Choroid plexus epithelial cell (primary cell): ENCODE results near the gene SPATA22.
"Not testable (repeated sequence)": the region's sequence is repeated elsewhere in the genome, so short reads cannot be mapped to it uniquely, and the experiment has no call there.

Experiments used
- DNase-seq: peaks from one replicate; pipeline ENCODE4 v3.0.0-alpha.2; 2010; ENCODE audit warnings: low read depth
- H3K4me3 ChIP-seq: 2 replicates; pipeline ENCODE4 v1.5.1; 2011; ENCODE audit warnings: low read depth, mild to moderate bottlenecking, control low read depth, low read length, moderate library complexity
- TF ChIP-seq, protein P1 (sequence below): conservative IDR thresholded peaks from 2 replicates; pipeline ENCODE4 v1.5.1; 2011; ENCODE audit warnings: low read depth, mild to moderate bottlenecking, control low read depth, inconsistent platforms, low read length, moderate library complexity

The SPATA22 gene

DNA sequence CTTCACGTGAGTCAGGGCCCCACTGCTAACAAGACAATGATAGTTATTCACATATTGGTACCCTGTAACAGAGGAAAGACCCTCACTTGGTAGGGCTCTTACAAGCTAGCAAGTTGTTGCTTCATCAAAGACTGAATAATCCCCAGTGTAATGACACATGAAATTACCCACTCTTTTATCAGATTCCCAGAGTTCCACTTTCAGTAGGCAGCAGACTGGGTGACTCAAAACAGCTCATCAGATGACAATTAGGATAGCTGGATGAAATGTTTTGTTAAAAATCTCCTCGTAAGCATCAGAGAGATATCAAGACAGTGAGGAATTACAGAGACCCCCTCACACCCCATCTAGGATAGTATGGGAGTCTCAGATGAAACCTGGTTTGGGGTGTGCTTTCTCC is 31.2 kb downstream of the SPATA22 start:
- TF ChIP-seq, protein P1, sequence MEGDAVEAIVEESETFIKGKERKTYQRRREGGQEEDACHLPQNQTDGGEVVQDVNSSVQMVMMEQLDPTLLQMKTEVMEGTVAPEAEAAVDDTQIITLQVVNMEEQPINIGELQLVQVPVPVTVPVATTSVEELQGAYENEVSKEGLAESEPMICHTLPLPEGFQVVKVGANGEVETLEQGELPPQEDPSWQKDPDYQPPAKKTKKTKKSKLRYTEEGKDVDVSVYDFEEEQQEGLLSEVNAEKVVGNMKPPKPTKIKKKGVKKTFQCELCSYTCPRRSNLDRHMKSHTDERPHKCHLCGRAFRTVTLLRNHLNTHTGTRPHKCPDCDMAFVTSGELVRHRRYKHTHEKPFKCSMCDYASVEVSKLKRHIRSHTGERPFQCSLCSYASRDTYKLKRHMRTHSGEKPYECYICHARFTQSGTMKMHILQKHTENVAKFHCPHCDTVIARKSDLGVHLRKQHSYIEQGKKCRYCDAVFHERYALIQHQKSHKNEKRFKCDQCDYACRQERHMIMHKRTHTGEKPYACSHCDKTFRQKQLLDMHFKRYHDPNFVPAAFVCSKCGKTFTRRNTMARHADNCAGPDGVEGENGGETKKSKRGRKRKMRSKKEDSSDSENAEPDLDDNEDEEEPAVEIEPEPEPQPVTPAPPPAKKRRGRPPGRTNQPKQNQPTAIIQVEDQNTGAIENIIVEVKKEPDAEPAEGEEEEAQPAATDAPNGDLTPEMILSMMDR, result no peak
- H3K4me3 ChIP-seq, result no peak overlapping the region
- DNase-seq, result no peak

DNA sequence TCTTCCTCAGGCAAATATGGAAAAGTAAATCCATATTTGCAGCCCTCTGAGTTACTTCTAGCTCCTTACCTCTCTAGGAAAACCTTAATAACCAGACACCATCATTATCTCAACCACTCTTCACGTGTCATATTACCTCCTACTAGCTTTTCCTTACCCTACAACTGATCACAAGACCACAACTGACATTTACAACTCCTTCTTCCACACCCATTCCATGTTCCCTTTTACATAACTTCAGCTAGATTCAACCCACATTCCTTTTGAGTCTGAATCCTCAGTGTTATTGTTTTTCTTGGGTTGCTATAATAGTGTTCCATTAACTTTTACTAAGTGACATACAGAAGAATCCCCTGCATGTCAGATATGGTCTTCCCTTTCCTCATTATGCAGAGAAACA is 33.3 kb downstream of the SPATA22 start:
- TF ChIP-seq, protein P1, result no peak
- DNase-seq, result no peak
- no peak overlapping the region for H3K4me3 ChIP-seq

DNA sequence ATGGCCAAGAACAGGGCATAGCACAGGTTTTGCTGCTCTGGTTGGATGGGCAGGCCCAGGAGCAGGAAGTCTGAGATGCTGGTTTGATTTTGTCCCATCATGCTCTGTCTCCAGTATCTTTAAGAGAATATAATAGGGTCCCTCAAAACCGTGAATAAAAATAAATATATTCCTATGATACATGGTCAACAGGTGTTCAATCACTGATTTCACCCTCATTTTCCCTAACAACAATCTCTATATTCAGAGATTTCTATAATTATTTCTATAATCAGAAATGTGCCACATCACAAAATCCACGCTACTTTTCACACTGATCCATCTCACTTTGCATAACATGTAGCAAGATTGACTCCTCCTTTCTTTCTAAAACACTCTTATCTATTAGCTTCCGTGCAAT is 37.9 kb downstream of the SPATA22 start, which contains the start of gene OR1E2:
TSS of gene OR1E2 (minus strand) at position 101 of the 400 bp plus-strand sequence. CDS start at position 101, 0 bp downstream.
- H3K4me3 ChIP-seq, result no peak within 1 kb of the TSS
- TF ChIP-seq, protein P1, result no peak
- no peak for DNase-seq

DNA sequence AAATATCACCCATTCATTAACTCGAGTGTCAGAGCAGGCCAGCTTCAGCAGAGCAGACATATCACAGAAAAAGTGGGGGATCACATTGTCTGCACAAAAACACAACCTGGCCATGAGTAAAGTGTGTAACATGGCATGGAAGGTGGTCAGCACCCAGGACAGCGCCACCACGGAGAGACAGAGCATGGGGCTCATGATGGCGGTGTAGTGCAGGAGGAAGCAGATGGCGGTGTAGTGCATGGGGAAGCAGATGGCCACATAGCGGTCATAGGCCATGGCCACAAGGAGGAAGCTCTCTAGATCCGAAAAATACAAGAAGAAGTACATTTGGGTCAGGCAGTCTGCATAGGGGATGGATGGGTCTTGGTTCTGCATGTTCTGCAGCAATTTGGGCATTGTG is 38.4 kb downstream of the SPATA22 start:
- not testable (repeated sequence) for H3K4me3 ChIP-seq, DNase-seq

DNA sequence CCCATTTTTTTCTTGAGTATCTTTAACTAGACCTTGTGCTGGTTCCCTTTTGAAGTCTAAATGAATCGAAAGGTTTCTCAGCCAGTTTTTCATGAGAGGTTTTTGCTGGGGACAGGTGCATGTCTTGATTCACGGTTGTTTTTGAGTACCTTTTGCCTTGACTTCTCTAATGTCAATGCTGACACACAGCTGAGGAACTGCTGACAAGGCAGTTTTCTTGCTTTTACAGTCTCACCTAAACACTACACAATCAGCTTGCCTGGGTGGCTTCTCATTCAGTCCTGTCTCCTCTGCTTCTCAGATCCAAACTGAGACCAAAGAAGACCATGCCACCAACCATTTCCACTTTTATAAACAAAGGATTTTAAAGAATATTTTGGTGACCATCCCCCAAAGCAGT is 53.4 kb downstream of the SPATA22 start:
- no peak overlapping the region for H3K4me3 ChIP-seq
- TF ChIP-seq, protein P1, result no peak

DNA sequence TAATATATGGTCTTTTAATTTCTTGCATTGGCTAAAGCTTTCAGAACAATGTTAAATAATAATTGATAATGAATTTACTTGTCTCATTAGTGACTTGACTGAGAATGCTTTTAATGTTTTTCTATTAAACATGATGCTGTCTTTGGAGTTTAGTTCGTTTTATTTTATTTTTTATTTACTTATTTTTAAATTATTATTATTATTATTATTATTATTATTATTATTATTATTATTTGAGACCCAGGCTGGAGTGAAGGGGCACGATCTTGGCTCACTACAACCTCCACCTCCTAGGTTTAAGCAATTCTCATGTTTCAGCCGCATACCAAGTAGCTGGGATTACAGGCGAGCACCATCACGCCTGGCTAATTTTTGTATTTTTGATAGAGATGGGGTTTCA is 56.0 kb downstream of the SPATA22 start:
- DNase-seq, result no peak
- TF ChIP-seq, protein P1, result no peak
- no peak overlapping the region for H3K4me3 ChIP-seq

More for the DNA sequence above, 53.4 kb downstream of the SPATA22 start:
- DNase-seq, result no peak

DNA sequence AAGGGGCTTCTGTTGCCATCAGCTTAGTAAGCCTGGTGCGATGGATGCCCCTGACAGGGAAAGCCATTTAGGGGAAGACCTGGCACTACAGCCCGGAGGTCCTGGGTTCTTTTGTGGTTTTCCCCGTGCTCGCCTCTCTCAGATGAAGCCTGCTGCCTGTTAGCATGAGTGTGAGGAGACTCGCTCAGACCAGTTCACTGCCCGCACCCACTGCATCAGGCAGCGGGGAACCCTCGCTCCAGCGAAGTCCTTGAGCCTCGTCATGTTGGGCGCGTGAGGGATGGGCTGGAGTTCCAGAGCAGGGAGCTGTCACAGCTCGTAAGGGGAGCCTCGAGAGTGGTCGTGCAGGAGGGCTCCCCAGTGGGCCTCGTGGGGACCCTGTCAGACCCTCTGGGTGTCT is 59.4 kb downstream of the SPATA22 start:
- H3K4me3 ChIP-seq, DNase-seq: not testable (repeated sequence)

DNA sequence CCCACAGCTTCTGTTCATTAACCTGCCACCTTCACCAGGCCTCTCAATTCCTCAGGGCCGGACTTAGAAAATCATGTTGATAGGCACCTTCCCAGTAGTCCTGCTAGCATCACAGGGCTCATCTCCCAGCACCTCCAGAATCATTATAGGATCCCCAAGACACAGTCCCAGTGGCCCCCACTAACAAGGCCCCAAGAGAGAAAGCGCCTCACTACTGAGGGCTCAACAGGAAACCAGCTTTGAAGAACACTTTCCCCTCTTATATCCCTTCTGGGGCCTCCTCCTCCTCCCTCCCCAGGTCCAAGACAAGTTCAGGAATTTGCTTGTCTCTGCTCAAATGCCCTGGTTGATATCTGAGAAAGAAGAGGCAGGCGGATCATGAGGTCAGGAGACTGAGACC is 60.5 kb downstream of the SPATA22 start, which contains the start of gene OR3A3:
TSS of gene OR3A3 (plus strand) at position 301 of the 400 bp plus-strand sequence.
- DNase-seq, result no peak
- H3K4me3 ChIP-seq, result no peak within 1 kb of the TSS
- TF ChIP-seq, protein P1, result no peak

DNA sequence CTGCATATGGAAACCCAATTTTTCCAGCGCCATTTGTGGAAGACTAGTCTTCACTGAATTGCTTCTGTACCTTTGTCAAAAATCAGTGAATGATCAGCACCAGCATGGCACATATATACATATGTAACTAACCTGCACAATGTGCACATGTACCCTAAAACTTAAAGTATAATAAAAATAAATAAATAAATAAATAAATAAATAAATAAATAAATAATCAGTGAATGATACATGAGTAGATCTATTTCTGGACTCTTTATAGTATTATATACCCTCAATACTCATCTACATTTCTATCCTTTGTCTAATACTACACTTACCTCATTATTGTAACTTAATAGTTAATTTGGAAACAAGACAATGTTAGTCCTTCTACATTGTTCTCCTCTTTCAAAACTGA is 67.8 kb downstream of the SPATA22 start:
- H3K4me3 ChIP-seq, DNase-seq: not testable (repeated sequence)
